Ascending aorta (tissue), 2 donors: ENCODE measurements around the gene CHN2. TPM values are rescaled to one million over a fixed set of nuclear protein-coding genes. Genes with fewer than 3 reads are reported as not detected.

Source experiments
- DNase-seq, 2 donors: peaks; one replicate each; pipeline ENCODE4 v3.0.0-alpha.2; 2019; ENCODE audit warnings: low spot score in 2 of 2
- H3K27ac ChIP-seq, 2 donors: fragments of 200-600 bp; sonication (generic); one replicate each; pipeline ENCODE4 v1.5.1; 2016 to 2017; ENCODE audit warnings: mild to moderate bottlenecking in 1 of 2
- H3K27me3 ChIP-seq: fragments of 200-600 bp; sonication (generic); one replicate; pipeline ENCODE4 v1.5.1; 2017
- H3K36me3 ChIP-seq, 2 donors: fragments of 200-600 bp; sonication (generic); one replicate each; pipeline ENCODE4 v1.5.1; 2016
- H3K4me1 ChIP-seq, 2 donors: fragments of 200-600 bp; sonication (generic); one replicate each; pipeline ENCODE4 v1.5.1; 2016 to 2017; ENCODE audit warnings: mild to moderate bottlenecking in 1 of 2
- H3K4me3 ChIP-seq, 2 donors: fragments of 200-600 bp; sonication (generic); one replicate each; pipeline ENCODE4 v1.5.1; 2016 to 2017; ENCODE audit warnings: mild to moderate bottlenecking in 1 of 2
- H3K9me3 ChIP-seq, 2 donors: fragments of 200-600 bp; sonication (generic); one replicate each; pipeline ENCODE4 v1.5.1; 2016
- CTCF ChIP-seq, 3 experiments: fragments of 200-600 bp in 2 of 3; fragments of 450-650 bp in 1 of 3; sonication (generic) in 2 of 3; IDR thresholded peaks; one replicate each; pipeline ENCODE4 v1.5.1; 2016 to 2019; ENCODE audit warnings: antibody characterized with exemption in 3 of 3, mild to moderate bottlenecking in 1 of 3, moderate library complexity in 1 of 3
- intact Hi-C: fragments of 100-400 bp; cut with DNase I; formaldehyde crosslinking; loops from one replicate; pipeline ENCODE4 v1.15.1; 2023
- total RNA-seq: library from RNA; depleted of rRNA; stranded (reverse); fragments of >200 nt; gene quantifications from one replicate; pipeline ENCODE4 v1.1.0, GENCODE V29; 2016

The CHN2 gene
- total RNA-seq, 1 donor from 2014 or later: 8.7 TPM

- H3K4me1 ChIP-seq: peaks cover 0 to 5% of the 10 kb centered on the region in 2 donors
- intact Hi-C loops: no loop called here
- no peak for DNase-seq
- no peak overlapping the region for H3K4me3 ChIP-seq
- TF ChIP-seq CTCF (IDR thresholded peaks at IDR 0.05): no peak
- H3K36me3 ChIP-seq: no peaks in the 10 kb centered on the region
- H3K9me3 ChIP-seq: no peaks in the 10 kb centered on the region
- H3K27ac ChIP-seq: no peak overlapping the region
- H3K27me3 ChIP-seq: no peaks in the 10 kb centered on the region
Measured at GRCh38 chr7:29335188-29336083, 140.9 kb downstream of the CHN2 start.

GRCh38 chr7:29337546-29338116 lies 143.1 kb downstream of the CHN2 start:
- Histone ChIP-seq H3K4me1 (peaks cover 0 to 5% of the 10 kb centered on the region in 2 donors), H3K4me3 (no peak overlapping the region), H3K36me3 (no peaks in the 10 kb centered on the region), H3K9me3 (no peaks in the 10 kb centered on the region), H3K27ac (no peak overlapping the region), H3K27me3 (no peaks in the 10 kb centered on the region)
- intact Hi-C loops: no loop called here
- no peak for DNase-seq
- TF ChIP-seq CTCF (IDR thresholded peaks at IDR 0.05): no peak

- Histone ChIP-seq H3K9me3 (no peaks in the 10 kb centered on the region), H3K4me1 (peaks cover 0 to 5% of the 10 kb centered on the region in 2 donors), H3K36me3 (no peaks in the 10 kb centered on the region), H3K27ac (no peak overlapping the region), H3K27me3 (no peaks in the 10 kb centered on the region), H3K4me3 (no peak overlapping the region)
- no peak for TF ChIP-seq CTCF (IDR thresholded peaks at IDR 0.05)
- intact Hi-C loops: no loop called here
- no peak for DNase-seq
Measured at GRCh38 chr7:29340696-29341095, 146.1 kb downstream of the CHN2 start.

GRCh38 chr7:29341156-29341555 lies 146.6 kb downstream of the CHN2 start:
- peaks cover 0 to 5% of the 10 kb centered on the region in 2 donors for H3K4me1 ChIP-seq
- no peaks in the 10 kb centered on the region for H3K27me3 ChIP-seq
- H3K4me3 ChIP-seq: no peak overlapping the region
- no peak overlapping the region for H3K27ac ChIP-seq
- DNase-seq: no peak
- no peaks in the 10 kb centered on the region for H3K36me3 ChIP-seq
- intact Hi-C loops: no loop called here
- no peaks in the 10 kb centered on the region for H3K9me3 ChIP-seq
- TF ChIP-seq CTCF (IDR thresholded peaks at IDR 0.05): no peak

- intact Hi-C loops: no loop called here
- H3K27me3 ChIP-seq: no peaks in the 10 kb centered on the region
- no peaks in the 10 kb centered on the region for H3K36me3 ChIP-seq
- H3K9me3 ChIP-seq: no peaks in the 10 kb centered on the region
- H3K4me1 ChIP-seq: peaks cover 0 to under 1% of the 10 kb centered on the region in 2 donors
- TF ChIP-seq CTCF (IDR thresholded peaks at IDR 0.05): no peak
- no peak overlapping the region for H3K27ac ChIP-seq
- no peak for DNase-seq
- no peak overlapping the region for H3K4me3 ChIP-seq
Measured at GRCh38 chr7:29342761-29343160, 148.2 kb downstream of the CHN2 start.
